GM18499 (cell line): ENCODE data around the gene R3HDM1.
A peak's percentile ranks its signal among the peaks of the same experiment; 100 is the strongest.
"Not testable (repeated sequence)": the region's sequence is repeated elsewhere in the genome, so short reads cannot be mapped to it uniquely, and the experiment has no call there.

Experiments used
- ATAC-seq: cut with Tn5 transposase; IDR thresholded peaks from one replicate; pipeline ENCODE4 v1.9.1; 2021; ENCODE audit warnings: moderate number of reproducible peaks; ENCODE audit not compliant: insufficient read depth, unreplicated experiment

R3HDM1 gene

DNA sequence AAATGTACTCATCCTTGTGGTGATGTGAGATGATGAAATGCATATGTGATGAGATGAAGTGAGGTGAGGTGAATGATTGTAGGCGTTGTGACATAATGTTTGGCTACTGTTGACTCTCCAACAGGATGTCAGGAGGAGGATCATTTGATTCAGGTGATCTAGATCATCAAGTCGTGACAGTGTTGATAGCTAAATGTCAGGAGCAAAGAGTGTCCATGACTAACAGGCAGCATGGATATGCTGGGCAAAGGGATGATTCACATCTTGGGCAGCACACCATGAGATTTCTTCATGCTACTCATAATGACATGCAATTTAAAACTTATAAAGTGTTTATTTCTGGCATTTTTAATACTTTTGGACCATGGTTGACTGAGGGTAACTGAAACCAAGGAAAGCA, 170.2 kb downstream of the R3HDM1 start:
- ATAC-seq, result no peak

DNA sequence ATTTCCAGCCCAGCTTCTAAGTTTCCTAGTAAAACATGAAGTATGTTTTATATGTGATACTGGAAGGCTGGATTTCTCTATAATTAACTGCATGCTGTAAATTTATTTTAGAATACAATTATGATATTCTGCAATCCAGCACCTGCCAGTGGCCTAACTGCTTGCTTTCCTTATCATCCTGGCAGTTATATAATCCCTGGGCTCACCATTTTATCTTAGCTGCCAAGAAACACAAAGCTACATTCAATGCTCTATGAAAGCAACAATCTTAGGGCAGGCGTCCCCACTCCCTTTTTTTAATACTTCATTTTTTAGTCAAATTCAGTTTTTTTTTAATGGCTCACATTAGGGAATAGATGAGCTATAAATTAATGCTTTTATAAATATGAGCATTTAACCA, 172.0 kb downstream of the R3HDM1 start:
- ATAC-seq, result no peak

DNA sequence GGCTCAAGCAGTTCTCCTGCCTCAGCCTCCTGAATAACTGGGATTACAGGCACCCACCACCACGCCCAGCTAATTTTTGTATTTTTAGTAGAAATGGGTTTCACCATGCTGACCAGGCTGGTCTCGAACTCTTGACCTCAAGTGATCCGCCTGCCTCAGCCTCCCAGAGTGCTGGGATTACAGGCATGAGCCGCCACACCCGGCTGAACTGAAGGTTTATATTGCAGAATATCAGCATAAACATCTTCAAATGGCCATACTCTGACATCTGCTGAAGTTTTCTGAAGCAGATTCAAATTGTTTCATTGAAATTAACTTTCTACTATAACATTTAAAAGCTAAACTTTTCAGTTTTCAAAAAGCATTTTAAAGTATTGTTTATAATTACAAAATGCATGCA, 172.8 kb downstream of the R3HDM1 start:
- ATAC-seq, result not testable (repeated sequence)

DNA sequence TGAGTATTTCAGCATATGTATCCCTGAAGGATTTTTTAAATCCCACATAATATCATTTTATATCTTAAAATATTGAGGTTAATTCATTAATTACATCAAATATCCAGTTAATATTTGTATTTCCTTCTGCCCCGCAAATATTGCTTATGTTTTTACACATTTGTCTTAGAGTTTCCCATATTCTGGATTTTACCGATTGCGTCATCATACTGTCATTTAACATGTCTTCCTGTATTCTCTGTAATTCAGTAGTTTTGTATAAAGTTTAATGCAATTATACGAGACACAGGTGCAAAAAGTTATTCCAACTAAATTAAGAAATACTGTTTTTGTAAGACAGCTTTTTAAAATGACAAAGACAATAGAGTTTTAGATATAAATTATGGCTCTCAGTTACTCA, 176.9 kb downstream of the R3HDM1 start:
- ATAC-seq, result no peak

DNA sequence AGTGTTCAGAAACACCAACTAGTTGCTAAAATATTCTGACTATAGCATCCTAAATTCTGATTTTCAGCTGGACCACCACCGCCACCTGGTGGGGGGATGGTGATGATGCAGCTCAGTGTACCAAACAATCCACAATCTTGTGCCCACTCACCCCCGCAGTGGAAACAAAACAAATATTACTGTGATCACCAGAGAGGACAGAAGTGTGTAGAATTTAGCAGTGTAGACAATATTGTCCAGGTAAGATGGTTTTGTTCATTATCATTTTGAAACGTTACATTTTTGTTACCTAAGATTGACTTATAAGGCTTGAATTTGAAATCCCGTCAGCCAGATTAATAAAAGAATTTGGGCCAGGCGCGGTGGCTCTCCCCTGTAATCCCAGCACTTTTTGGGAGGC, 178.7 kb downstream of the R3HDM1 start:
- ATAC-seq, result no peak

DNA sequence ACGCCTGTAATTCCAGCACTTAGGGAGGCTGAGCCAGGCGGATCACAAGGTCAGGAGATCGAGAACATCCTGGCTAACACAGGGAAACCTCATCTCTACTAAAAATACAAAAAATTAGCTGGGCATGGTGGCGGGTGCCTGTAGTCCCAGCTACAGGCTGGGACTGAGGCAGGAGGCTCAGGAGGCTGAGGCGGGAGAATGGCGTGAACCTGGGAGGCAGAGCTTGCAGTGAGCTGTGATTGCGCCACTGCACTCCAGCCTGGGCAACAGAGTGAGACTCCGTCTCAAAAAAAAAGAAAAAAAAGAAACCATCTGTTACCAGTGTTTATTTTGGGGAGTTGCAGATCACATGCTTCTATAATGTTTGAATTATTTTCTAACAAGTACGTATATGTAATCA, 183.8 kb downstream of the R3HDM1 start:
- not testable (repeated sequence) for ATAC-seq

DNA sequence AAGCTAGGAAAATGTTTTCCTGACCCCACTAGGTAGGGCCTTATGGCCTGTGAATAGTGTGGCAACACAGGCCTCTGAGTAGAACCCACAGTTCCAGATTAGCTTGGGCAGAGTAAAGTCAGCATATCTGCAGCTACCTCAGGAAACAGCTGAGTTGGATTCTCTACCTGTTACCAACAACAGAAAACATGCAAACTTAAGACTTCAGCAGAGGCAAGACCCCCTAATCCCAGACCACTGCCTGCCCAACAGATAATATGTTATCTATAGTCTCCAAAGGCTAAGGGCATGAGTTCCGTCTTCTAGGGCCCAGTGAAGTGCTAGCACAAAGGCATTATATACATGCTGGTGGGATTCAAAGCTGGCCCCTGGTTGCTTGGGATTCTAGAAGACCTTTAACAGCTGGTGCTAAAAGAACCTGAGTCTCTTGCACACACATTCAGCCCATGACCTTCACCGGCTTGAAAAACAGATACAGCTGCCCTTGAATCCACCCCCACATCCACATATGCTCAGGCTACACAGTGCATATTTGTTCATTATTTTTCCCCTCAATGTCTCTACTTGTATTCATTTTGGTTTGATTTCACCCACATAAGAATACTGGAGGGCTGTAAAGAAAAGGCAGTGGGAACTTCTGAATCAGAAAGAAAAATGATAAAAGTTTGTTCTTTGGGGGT, 196.9 kb downstream of the R3HDM1 start:
- ATAC-seq, result no peak

DNA sequence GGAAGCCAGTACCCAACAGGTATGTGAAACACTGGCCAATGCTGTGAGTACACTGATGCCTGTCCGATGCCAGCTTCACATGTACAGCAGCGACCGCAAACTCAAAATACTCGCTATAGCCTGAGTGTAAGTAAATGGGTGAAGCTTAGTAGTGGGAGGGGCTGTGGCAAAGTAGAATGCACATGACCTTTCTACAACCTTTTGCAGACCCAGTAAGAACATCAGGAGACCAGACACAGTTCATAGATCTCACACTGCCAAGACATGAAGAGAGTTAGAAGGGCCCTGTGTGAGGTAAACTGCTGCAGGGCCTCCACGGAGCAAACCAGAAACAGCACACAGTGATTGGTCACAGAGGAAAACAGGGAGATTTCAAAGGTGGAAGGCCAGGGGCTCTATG, 201.3 kb downstream of the R3HDM1 start:
- no peak for ATAC-seq

DNA sequence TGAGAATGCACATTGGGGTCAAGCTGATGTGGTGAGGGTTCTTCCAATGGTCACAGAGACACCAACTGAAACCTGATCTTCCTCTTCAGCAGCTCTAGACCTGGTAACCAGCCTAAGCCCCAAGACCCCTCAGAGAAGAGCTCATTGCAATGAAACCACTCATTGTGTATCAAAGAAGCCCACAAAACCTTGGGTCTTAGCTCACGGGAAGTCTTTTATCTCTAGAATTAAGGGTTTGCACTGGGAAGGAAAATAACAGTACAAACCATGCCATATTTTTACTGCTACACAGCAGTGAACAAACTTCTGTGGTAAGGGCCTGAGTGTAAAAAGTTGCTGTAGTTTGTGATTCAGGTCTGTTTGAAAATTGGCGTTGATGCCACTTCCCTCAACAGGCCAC, 201.8 kb downstream of the R3HDM1 start:
- ATAC-seq, result no peak

DNA sequence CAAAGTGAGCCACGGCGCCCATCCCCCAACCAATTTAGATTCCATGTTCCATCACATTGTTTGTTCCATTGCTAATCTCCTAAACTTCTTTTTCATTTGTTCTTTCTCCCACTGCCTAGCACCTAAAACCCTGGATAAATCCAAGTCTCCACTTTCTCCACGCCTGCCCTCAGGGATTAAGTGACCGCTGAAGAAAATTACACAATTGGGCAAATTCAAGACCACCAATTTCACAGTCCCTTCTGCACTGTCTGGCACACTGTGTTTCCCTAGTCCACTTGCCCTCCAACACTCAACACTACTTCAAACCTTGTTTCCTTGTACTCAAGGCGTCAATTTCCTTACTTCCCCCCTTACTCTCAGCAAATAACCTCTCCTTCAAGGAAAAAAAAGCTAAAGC, 205.3 kb downstream of the R3HDM1 start:
- no peak for ATAC-seq

DNA sequence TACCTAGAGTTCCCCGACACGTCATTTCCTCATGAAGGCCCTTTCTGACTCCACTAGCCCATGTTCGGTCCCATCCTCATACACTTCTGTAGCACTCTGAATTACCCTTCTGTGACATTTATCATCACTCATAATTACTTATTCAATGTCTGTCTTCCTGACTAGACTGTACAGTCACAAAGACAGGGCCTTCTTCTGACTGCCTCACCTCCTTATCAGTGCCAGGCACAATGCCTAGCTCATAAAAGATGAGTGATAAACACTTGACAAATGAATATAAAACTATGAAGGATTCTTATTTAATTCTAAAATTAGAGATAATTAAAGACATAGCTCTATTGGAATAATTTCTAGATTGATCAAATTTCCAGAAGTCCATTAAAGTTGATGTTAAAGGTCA, 208.9 kb downstream of the R3HDM1 start:
- ATAC-seq, result no peak

DNA sequence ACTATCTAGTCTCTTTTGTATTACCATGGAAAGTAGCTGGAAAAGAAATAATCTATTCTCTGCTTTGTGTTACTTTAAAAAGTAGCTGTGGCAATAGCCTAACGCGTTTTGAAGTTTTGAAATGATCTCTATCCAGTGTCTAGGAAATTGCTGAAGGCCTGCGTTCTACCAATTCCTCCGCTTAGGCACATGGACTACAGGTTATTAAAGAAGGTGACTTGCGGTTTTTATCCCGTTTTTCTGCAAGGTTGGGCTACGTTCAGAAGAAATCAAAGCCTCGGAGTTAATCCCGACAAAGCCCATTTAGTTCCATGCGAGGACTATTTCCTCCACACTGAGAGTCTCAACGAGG, 209.7 kb downstream of the R3HDM1 start:
- no peak for ATAC-seq

DNA sequence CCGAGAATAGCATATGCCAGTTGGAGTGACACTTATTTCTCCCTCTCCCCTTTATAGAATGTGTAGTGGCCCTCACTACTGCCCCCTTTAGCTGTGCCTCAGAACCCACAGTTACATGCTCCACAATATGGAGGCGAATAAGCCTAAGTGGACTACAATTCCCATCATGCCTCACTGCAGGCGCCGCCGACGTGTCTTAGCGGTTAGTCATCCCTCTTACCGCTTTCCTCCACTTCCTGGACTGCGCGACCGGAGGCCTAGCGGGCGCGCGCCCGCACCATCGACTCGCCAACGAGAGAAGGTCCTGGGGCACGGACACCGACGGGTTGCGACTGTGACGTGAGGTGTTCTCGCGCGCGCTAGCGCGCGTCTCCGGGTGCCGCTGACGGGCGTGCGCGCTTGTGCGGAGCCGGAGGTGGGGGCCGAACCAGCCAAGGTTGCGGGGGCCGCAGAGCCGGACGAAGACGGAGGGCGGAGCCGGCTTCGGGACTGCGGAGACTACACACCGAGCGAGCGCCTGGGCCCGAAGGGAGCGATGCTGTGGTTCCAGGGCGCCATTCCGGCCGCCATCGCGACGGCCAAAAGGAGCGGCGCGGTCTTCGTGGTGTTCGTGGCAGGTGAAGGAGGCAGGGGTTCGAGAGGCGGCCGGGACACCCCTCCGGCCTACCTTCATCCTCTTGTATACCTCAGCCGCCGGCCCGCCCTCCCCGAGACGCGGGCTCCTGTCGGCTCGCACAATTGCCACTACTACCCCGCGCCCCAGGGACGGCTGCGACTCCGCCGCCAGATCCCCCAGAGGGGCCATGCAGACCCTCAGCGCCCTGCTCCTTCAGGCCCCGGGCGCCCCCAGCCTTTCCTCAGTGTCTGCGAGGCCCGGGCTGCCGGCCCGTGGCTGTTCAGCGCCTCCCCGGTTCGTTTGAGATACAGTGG, 210.4 kb downstream of the R3HDM1 start, which contains the start of gene UBXN4:
Gene UBXN4 (plus strand): TSS at position 461 of the 930 bp plus-strand sequence. CDS start 75 bp downstream, at position 536.
- peak; percentile 87 for ATAC-seq

DNA sequence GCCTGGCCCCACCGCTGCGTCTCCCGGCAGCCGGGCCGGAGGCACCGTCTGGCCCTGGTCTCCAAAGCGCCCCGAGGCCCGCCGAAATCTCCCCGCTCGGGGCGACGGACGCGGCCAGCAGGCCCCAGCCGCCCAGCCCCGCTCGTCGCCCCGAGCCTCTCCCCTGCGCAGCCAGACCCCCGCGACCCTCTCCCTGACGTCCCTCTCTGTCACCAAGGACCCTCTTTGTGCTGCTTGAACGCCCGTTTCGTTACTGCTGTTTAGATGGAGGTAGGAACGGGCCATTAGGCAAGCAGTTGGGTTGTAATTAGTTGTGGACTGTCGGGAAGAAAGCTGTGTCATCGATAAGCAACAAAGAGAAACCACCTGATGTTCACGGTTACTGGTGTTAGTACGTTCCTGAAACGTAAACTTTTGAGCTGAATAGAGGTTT, 211.1 kb downstream of the R3HDM1 start:
- peak; percentile 2 for ATAC-seq

DNA sequence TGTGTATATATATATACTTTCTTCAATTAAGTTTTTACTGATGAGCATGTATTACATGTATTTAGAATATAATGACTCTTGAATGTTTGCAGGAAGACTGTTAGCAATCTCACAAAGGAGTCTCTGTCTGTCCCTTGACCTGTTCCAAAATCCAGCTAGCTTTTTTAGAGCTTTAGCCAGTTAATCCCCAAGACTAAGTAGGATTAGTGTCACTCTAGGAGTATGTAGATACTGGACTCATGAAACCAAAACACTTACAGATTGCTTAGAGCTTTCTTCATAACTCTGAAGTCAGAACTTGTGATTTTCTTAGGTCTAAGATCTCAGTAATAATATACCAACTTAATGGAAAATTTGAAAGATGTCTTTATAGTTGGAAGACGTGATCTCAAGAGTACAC, 212.6 kb downstream of the R3HDM1 start:
- ATAC-seq, result no peak

DNA sequence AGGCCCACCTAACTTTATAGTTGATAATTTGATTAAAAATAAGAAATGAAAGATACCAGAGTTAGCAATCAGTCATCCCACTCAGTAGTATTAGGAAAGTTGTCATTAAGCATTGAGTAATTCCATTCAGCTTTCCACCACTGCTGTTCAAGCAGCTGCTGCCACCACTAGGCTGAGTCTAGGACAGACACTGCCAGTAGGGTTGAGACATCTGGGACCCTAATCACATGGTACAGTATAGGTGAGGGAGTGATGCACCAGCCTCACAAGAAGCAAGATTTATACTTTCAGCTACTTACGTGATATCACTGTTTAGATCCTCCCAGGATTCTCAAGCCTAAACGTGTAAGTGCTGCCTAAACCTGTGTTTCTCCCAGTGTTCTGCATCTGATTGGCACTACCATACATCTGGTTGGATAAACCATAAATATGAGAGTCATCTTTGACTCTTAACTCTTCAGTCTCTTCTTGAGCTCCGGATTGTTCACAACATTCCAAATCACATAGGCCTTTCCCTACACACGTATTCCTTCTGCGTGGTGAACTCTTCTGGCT, 213.6 kb downstream of the R3HDM1 start:
- no peak for ATAC-seq

DNA sequence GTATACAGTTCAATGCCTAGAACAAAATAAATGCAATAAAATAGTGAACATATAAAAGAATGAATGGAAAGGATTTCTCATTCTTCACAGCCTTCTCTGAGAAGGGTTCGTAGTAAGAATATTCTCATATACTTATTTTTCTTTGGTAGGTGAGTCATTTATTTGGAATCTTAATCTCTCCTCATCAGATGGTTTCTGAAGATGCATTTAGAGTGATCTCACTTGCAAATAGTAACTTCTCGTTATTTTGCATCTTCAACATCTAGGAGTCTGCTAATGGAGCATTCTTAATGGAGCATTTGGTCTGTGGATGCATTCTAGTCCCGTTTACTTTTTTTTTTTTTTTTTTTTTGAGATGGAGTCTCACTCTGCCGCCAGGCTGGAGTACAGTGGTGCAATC, 214.3 kb downstream of the R3HDM1 start:
- no peak for ATAC-seq

DNA sequence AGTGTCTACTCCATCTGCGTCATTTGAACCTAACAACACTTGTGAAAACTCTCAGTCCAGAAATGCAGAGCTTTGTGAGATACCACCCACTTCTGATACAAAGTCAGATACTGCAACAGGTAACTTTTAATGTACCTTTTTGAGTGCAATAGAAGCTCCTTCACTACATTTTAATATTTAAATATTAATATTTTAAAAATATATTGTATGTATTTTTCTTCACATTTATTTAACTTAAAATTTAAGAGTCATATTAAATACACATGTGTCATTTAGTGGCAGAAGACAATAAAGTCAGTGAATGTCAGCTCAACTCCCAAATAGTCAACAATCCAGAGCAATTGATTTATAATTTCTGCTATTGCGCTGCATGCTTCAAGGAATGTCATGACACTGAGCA, 224.3 kb downstream of the R3HDM1 start:
- no peak for ATAC-seq

DNA sequence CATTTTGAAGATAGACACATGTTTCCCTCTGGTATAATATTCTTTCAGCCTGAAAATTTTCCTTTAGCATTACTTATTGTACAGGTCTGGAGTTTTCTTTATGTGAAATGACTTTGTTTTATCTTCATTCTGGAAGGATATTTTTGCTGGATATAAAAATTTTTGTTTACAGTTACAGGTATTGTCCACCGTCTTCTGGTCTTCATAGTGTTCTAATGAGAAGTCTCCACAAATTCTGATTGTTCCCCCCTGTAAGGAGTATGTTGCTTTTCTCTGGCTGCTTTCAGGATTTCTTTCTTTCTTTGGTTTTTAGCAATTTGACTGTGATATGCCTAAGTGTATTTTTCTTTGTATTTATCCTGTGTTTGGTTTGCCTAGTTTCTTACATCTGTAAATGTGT, 225.4 kb downstream of the R3HDM1 start:
- ATAC-seq, result no peak

DNA sequence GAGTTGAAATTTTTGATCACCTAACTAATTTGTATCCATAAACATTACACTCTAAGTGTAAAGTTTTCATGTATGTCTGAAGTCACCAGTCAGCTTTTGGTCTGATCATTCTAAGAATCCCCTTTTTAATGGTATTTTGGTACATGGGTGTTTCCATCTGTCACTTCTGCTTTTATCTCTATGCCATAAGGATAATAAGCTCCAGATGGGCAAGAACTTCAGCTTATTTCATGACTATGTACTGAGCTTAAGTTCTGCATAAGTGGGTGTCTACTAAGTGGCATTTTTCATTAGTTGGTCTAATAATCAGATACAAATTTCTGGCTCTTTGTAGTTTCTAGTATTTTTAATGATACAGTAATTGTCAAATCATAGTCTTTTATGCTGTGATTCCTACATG, 230.7 kb downstream of the R3HDM1 start:
- ATAC-seq, result no peak

DNA sequence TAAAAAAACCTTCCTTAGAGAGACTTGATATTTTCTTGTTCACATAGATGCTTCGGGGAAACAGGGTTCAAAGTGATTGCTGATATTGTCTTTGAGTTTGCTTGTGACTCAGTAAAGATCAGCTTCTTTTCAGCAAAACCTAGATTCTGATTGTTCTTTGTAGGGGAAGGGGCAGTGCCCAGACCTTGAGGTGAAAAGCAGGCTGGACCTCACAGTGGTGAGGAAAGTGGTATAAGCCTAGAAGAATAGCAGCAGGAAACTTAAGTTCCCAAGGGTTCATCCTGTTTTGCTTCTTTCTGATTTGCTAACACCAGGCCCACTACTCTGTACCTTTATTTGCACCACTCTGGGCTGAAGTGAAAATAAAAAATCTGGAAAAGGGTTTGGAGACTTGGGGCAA, 231.2 kb downstream of the R3HDM1 start:
- ATAC-seq, result no peak
